MM.1S (cell line): ENCODE data around the gene NPR2.

Experiments
- DNase-seq: peaks from one replicate; pipeline ENCODE4 v3.0.0-alpha.2; 2015
- H2AFZ ChIP-seq: fragments of 300-600 bp; sonication (generic); 2 replicates; pipeline ENCODE4 v1.6.0; 2016; ENCODE audit warnings: antibody characterized with exemption, low read length
- H3F3A ChIP-seq: fragments of 300-600 bp; sonication (generic); 2 replicates; pipeline ENCODE4 v1.6.1; 2016; ENCODE audit warnings: mild to moderate bottlenecking, antibody characterized with exemption, low read length, moderate library complexity, mixed read lengths; ENCODE audit not compliant: insufficient read depth
- H3K27ac ChIP-seq: fragments of 300-600 bp; sonication (generic); 2 replicates; pipeline ENCODE4 v1.5.1; 2016; ENCODE audit warnings: mild to moderate bottlenecking, low read length
- H3K27me3 ChIP-seq: fragments of 300-600 bp; sonication (generic); replicated peaks from 2 replicates; pipeline ENCODE4 v1.6.0; 2016; ENCODE audit warnings: low read length; ENCODE audit not compliant: insufficient read depth
- H3K36me3 ChIP-seq: fragments of 300-600 bp; sonication (generic); replicated peaks from 2 replicates; pipeline ENCODE4 v1.6.1; 2016; ENCODE audit warnings: mild to moderate bottlenecking, low read length, mixed read lengths; ENCODE audit not compliant: insufficient read depth
- H3K4me1 ChIP-seq: fragments of 300-600 bp; sonication (generic); 2 replicates; pipeline ENCODE4 v1.6.1; 2016; ENCODE audit warnings: low read length, mixed read lengths
- H3K4me2 ChIP-seq: fragments of 300-600 bp; sonication (generic); 2 replicates; pipeline ENCODE4 v1.6.0; 2016; ENCODE audit warnings: low read depth, low read length
- H3K4me3 ChIP-seq: fragments of 300-600 bp; sonication (generic); 2 replicates; pipeline ENCODE4 v1.5.1; 2016; ENCODE audit warnings: low read length, mixed read lengths
- H3K79me2 ChIP-seq: fragments of 300-600 bp; sonication (generic); 2 replicates; pipeline ENCODE4 v1.6.1; 2016; ENCODE audit warnings: mixed run types, low read length, mixed read lengths
- H3K9ac ChIP-seq: fragments of 300-600 bp; sonication (generic); 2 replicates; pipeline ENCODE4 v1.6.1; 2016; ENCODE audit warnings: low read length, mixed read lengths
- H3K9me2 ChIP-seq: fragments of 300-600 bp; sonication (generic); replicated peaks from 2 replicates; pipeline ENCODE4 v1.6.1; 2016; ENCODE audit warnings: mild to moderate bottlenecking, low read length, mixed read lengths; ENCODE audit not compliant: insufficient read depth
- H3K9me3 ChIP-seq: fragments of 300-600 bp; sonication (generic); replicated peaks from 2 replicates; pipeline ENCODE4 v1.6.1; 2016; ENCODE audit warnings: mild to moderate bottlenecking, low read length, mixed read lengths; ENCODE audit not compliant: insufficient read depth
- H4K20me1 ChIP-seq: fragments of 300-600 bp; sonication (generic); 2 replicates; pipeline ENCODE4 v1.6.1; 2016; ENCODE audit warnings: mild to moderate bottlenecking, low read length, moderate library complexity, mixed read lengths; ENCODE audit not compliant: insufficient read depth
- CTCF ChIP-seq: fragments of 300-600 bp; sonication (generic); IDR thresholded peaks from 2 replicates; pipeline ENCODE4 v1.5.1; 2016; ENCODE audit warnings: antibody characterized with exemption, low read length, mixed read lengths
- EZH2 ChIP-seq: fragments of 300-600 bp; sonication (generic); optimal IDR thresholded peaks from 2 replicates; pipeline ENCODE3; 2017; ENCODE audit warnings: low read depth, mild to moderate bottlenecking, antibody characterized with exemption, low read length, mixed read lengths
- EZH2phosphoT487 ChIP-seq: fragments of 300-600 bp; sonication (generic); IDR thresholded peaks from 2 replicates; pipeline ENCODE4 v1.6.1; 2018; ENCODE audit warnings: antibody characterized with exemption, low read length

The NPR2 gene

GRCh38 chr9:35852876-35853865, 61.8 kb downstream of the NPR2 start:
- H3K9me3 ChIP-seq, result no peaks in the 10 kb centered on the region
- DNase-seq, result no peak
- no peak overlapping the region for H3K4me3 ChIP-seq
- H4K20me1 ChIP-seq, result no peaks in the 10 kb centered on the region
- H3K27me3 ChIP-seq, result no peaks in the 10 kb centered on the region
- H3K9ac ChIP-seq, result no peak overlapping the region
- H3K79me2 ChIP-seq, result no peaks in the 10 kb centered on the region
- H3K4me2 ChIP-seq, result no peak overlapping the region
- no peak overlapping the region for H2AFZ ChIP-seq
- H3K9me2 ChIP-seq, result no peaks in the 10 kb centered on the region
- no peak overlapping the region for H3K27ac ChIP-seq
- H3K4me1 ChIP-seq, result peaks cover 14% of the 10 kb centered on the region
- peaks cover 11% of the 10 kb centered on the region for H3F3A ChIP-seq
- TF ChIP-seq EZH2phosphoT487, result no peak
- TF ChIP-seq CTCF, result no peak
- TF ChIP-seq EZH2, result no peak
- no peaks in the 10 kb centered on the region for H3K36me3 ChIP-seq

GRCh38 chr9:35854091-35854762, 62.8 kb downstream of the NPR2 start:
- Histone ChIP-seq H3K36me3 (no peaks in the 10 kb centered on the region), H3K4me2 (no peak overlapping the region), H3K9me2 (no peaks in the 10 kb centered on the region), H3K9ac (no peak overlapping the region), H3F3A (peaks cover 1% of the 10 kb centered on the region; the same call in 1 of the 2 replicates), H4K20me1 (no peaks in the 10 kb centered on the region), H3K27me3 (no peaks in the 10 kb centered on the region), H3K4me1 (peaks cover 8% of the 10 kb centered on the region), H3K4me3 (no peak overlapping the region), H3K79me2 (no peaks in the 10 kb centered on the region), H2AFZ (no peak overlapping the region), H3K9me3 (no peaks in the 10 kb centered on the region), H3K27ac (no peak overlapping the region)
- TF ChIP-seq CTCF, result no peak
- no peak for TF ChIP-seq EZH2phosphoT487
- TF ChIP-seq EZH2, result no peak
- DNase-seq, result no peak

- Histone ChIP-seq H3F3A (no peaks in the 10 kb centered on the region), H3K79me2 (no peaks in the 10 kb centered on the region), H3K4me3 (no peak overlapping the region), H3K9me2 (no peaks in the 10 kb centered on the region), H4K20me1 (no peaks in the 10 kb centered on the region), H3K9ac (no peak overlapping the region), H3K4me2 (no peak overlapping the region), H3K36me3 (no peaks in the 10 kb centered on the region), H3K27ac (no peak overlapping the region), H3K9me3 (no peaks in the 10 kb centered on the region), H2AFZ (no peak overlapping the region), H3K4me1 (no peaks in the 10 kb centered on the region), H3K27me3 (no peaks in the 10 kb centered on the region)
- DNase-seq, result no peak
- TF ChIP-seq EZH2, result no peak
- no peak for TF ChIP-seq EZH2phosphoT487
- TF ChIP-seq CTCF, result no peak
Observed at GRCh38 chr9:35856206-35856605, 64.8 kb downstream of the NPR2 start.
